Fibroblast of the aortic adventitia (primary cell): ENCODE results near the gene KCNA2. TPM values are rescaled to one million over a fixed set of nuclear protein-coding genes. Genes with fewer than 3 reads are reported as not detected.
A peak's percentile ranks its signal among the peaks of the same experiment; 100 is the strongest.

ENCODE experiments used
- DNase-seq: peaks from one replicate; pipeline ENCODE4 v3.0.0-alpha.2; 2010; ENCODE audit warnings: low read depth
- H3K4me3 ChIP-seq: 2 replicates; pipeline ENCODE4 v1.5.1; 2011; ENCODE audit warnings: low read depth, mild to moderate bottlenecking, control low read depth, low read length, moderate library complexity
- total RNA-seq: library from RNA; depleted of rRNA; stranded (reverse); fragments of >200 nt; gene quantifications from 2 replicates; pipeline ENCODE4 v1.2.3, GENCODE V29; 2012; ENCODE audit warnings: low replicate concordance
- TF ChIP-seq, protein P1 (sequence below): IDR thresholded peaks from 2 replicates; pipeline ENCODE4 v1.5.1; 2011; ENCODE audit warnings: mild to moderate bottlenecking, low read length, control low read depth, inconsistent platforms; ENCODE audit not compliant: insufficient read depth

The KCNA2 gene
- total RNA-seq, 1 donor = not detected

DNA sequence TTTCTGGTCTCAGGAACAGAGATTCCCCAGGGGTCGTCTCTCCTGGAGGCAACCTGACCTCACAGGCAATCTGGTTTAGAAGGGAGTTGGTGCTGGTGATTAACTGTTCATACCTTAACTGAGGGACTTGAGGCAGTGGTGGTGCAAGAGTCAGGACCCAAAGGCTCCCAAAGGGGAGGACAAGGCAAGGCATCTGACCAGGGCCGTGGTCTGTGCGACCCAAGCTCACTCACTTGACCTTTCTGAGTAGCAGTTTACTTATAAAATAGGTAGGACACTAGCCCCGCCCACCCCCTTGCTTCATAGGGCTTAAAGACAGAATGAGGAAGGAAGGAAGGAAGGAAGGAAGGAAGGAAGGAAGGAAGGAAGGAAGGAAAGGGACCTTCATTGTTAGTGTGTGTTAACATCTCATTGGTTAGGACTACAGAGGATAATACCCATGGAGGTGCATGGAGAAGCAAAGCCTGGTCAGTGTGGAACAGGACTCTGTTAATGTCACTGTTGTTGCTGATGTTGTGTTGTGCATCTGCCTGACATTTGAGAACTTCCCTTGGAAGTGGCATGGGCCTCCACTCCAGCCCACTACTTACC is 4.6 kb upstream of the KCNA2 start:
- no peak overlapping the region for H3K4me3 ChIP-seq
- TF ChIP-seq, protein P1, sequence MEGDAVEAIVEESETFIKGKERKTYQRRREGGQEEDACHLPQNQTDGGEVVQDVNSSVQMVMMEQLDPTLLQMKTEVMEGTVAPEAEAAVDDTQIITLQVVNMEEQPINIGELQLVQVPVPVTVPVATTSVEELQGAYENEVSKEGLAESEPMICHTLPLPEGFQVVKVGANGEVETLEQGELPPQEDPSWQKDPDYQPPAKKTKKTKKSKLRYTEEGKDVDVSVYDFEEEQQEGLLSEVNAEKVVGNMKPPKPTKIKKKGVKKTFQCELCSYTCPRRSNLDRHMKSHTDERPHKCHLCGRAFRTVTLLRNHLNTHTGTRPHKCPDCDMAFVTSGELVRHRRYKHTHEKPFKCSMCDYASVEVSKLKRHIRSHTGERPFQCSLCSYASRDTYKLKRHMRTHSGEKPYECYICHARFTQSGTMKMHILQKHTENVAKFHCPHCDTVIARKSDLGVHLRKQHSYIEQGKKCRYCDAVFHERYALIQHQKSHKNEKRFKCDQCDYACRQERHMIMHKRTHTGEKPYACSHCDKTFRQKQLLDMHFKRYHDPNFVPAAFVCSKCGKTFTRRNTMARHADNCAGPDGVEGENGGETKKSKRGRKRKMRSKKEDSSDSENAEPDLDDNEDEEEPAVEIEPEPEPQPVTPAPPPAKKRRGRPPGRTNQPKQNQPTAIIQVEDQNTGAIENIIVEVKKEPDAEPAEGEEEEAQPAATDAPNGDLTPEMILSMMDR = no peak
- DNase-seq = no peak

DNA sequence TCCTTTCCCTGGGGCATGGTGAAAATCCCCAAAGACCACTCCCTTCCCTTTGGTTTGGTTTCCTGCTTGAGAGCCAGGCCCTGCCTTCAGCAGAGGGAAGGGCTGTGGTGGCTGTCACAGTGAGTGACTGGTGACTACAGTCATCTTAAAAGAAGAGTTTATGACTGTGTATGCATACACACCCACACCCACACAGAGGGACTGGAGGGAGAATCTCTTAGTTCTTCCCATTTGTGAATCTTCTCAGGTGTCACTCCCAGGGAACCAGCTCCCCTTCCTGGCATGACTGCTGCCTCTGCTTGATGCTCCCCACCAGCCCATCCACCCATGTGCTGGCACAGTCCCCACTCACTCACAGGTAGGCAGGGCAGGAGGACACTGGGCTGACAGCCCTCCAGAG is 3.9 kb upstream of the KCNA2 start:
- TF ChIP-seq, protein P1 = no peak
- no peak overlapping the region for H3K4me3 ChIP-seq
- no peak for DNase-seq

DNA sequence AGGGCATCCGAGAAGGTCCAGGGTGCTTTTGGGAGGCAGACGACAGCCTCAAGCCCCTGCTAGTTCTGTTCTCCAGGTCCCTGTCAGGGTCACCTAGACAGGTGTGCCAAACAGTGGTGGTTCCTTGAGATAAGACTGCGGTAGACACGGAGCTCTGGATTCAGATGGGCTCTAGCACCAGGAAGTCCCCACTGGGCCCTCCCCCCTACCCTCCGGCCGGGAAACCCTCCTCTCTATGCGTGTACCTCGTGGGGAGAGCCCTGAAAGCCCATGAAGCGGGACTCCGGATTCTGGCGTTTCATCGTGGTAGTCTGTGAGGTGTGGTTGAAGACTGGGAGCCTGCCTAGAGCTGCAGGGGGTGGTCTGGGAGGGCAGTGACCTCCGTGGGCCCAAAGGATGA is 2.1 kb upstream of the KCNA2 start:
- DNase-seq = no peak
- H3K4me3 ChIP-seq = no peak overlapping the region
- TF ChIP-seq, protein P1 = no peak

DNA sequence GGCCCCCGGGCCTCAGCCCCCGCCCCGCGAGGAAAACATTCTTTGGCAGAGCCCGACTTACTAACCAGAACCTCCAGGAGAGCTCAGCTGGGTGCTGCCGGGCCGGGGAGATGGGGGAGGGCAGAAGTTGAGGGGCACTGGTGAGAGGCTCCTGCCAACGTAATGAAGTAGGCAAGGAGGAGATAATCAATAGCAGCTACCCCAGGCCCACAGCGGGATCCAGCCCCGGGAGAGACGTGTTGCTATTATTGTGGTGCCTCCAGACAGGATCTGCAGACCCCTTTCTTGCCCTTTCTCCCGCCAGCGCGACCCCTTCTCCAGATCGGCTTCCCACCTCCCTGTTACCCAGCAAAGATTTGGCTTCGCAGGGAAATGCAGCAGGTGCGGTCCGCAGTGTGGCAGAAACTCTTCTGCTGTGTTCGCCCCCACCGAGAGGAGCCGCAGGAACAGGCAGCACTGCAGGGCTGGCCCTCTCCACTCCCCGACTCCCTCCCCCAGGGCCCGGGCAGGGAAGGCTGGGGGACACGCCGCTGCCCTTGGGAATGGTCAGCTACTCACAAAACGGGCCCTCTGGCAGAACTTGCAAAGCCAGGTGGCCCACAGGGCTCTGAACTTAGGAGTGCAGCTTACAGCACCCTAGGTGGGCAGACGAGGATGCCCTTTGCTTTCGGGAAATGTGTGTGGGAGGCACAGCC is 1.5 kb upstream of the KCNA2 start:
- no peak overlapping the region for H3K4me3 ChIP-seq
- DNase-seq = no peak

DNA sequence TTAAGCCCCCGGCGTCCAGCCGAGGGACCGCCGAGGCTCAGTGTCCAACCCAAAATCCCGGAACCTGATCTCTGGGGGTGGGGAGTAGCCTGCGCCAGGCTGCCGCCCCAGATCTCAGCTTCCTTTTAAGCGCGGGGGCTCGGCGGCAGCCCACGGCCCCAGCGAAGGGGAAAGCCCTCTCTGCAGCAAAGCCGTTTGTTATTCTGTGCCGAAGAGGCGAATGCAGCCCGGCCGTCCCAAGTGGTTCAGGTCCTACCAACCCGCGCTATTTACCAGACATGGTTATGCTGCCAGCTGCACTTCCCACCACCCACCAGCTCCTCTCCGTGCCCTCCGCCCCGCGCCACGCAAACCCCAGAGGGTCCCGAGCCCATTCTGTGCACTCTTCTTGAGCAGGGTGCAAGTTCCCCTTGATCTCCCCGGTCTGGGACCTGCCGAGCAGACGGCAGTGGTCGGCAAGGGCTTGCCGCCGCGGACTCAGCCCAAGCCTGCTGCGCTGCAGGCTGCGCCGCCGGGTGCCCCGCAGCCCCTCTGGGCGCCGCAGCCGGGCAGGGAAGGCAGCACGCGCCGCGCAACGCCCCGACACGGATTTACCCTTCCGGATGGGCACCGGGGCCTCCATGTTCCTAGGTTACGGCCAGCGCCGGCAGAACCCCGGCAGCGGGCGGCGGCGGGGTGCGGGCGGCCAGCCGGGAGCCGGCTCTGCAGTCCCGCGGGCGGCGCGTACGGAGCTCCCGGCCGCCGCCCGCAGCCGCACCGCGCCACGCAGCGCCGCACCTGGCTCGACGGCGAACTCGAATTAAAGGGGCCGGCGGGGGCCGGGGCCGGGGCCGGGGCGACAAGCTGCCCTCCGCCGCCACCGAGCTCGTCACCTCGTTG is 738 bp upstream of the KCNA2 start:
- TF ChIP-seq, protein P1 = no peak
- DNase-seq = no peak
- H3K4me3 ChIP-seq = peak overlapping the region; percentile 38

More for the DNA sequence above, 1.5 kb upstream of the KCNA2 start:
- TF ChIP-seq, protein P1 = no peak

DNA sequence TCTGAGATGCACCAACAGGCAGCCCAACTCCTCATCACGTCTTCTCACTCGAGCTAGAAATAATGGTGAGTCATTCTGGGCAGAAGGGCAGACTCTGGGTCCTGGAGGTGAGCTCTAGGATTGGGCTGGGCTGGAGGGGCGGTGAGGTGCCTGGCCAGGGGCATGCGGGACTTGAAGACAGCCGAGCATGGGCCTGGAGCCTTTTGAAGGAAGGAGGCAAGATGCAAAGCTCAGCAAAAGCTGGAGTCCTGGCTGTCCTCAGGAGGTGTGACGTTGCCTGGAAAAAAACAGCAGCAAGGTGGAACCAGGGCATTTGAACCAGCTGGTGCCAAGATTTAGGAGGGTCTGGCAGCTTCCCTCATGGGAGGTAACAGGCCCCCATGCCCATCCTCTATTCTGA is 712 bp downstream of the KCNA2 start:
- no peak overlapping the region for H3K4me3 ChIP-seq
- TF ChIP-seq, protein P1 = no peak
- no peak for DNase-seq
